HG03558 (cell line): Measurements from ENCODE around the gene GTF3C5.
"Not testable (repeated sequence)": the region's sequence is repeated elsewhere in the genome, so short reads cannot be mapped to it uniquely, and the experiment has no call there.

Source experiments
- ATAC-seq: cut with Tn5 transposase; IDR thresholded peaks from one replicate; pipeline ENCODE4 v1.9.1; 2021; ENCODE audit warnings: moderate number of reproducible peaks; ENCODE audit not compliant: unreplicated experiment; ENCODE audit errors: extremely low read depth

The GTF3C5 gene

GRCh38 chr9:133066181-133066983 is 35.6 kb downstream of the GTF3C5 start:
- ATAC-seq: no peak

- no peak for ATAC-seq
Observed at GRCh38 chr9:133067006-133067405, 36.2 kb downstream of the GTF3C5 start.

- no peak for ATAC-seq
Observed at GRCh38 chr9:133067813-133068212, 37.0 kb downstream of the GTF3C5 start.

- not testable (repeated sequence) for ATAC-seq
Observed at GRCh38 chr9:133068431-133068830, 37.6 kb downstream of the GTF3C5 start.

- not testable (repeated sequence) for ATAC-seq
Observed at GRCh38 chr9:133070500-133070961, 39.7 kb downstream of the GTF3C5 start.

GRCh38 chr9:133070985-133071384 is 40.2 kb downstream of the GTF3C5 start:
- not testable (repeated sequence) for ATAC-seq

GRCh38 chr9:133071484-133072150 is 40.8 kb downstream of the GTF3C5 start:
- no peak for ATAC-seq

GRCh38 chr9:133072210-133072609 is 41.4 kb downstream of the GTF3C5 start:
- not testable (repeated sequence) for ATAC-seq

GRCh38 chr9:133073086-133074014 is 42.6 kb downstream of the GTF3C5 start:
- ATAC-seq: no peak

- ATAC-seq: no peak
Observed at GRCh38 chr9:133074111-133074651, 43.4 kb downstream of the GTF3C5 start.

- no peak for ATAC-seq
Observed at GRCh38 chr9:133075925-133076630, 45.3 kb downstream of the GTF3C5 start.

- no peak for ATAC-seq
Observed at GRCh38 chr9:133076691-133077090, 45.9 kb downstream of the GTF3C5 start.

GRCh38 chr9:133078486-133078885 is 47.7 kb downstream of the GTF3C5 start:
- no peak for ATAC-seq

GRCh38 chr9:133080161-133080560 is 49.4 kb downstream of the GTF3C5 start:
- ATAC-seq: no peak

- ATAC-seq: not testable (repeated sequence)
Observed at GRCh38 chr9:133080786-133081779, 50.3 kb downstream of the GTF3C5 start.

GRCh38 chr9:133081957-133082644 is 51.3 kb downstream of the GTF3C5 start:
- ATAC-seq: not testable (repeated sequence)

- ATAC-seq: not testable (repeated sequence)
Observed at GRCh38 chr9:133083688-133084087, 52.9 kb downstream of the GTF3C5 start.
